GM12878 (cell line): ENCODE results near the gene REXO1.

Experiments
- MTA2 ChIP-seq: fragments of 450-650 bp; IDR thresholded peaks from 2 replicates; pipeline ENCODE4 v1.6.1; 2016; ENCODE audit warnings: low read depth, mild to moderate bottlenecking, moderate library complexity
- SMC3 ChIP-seq: IDR thresholded peaks from 2 replicates; pipeline ENCODE4 v1.6.1; 2011; ENCODE audit warnings: low read length, improper control_type of control experiment, borderline replicate concordance

- TF ChIP-seq MTA2, result no peak
- no peak for TF ChIP-seq SMC3
These were observed 36.5 kb upstream of the REXO1 start for GRCh38 chr19:1884719-1885334.
